Measurements from ENCODE around the gene PPP2R1B.
"Not testable (repeated sequence)": the region's sequence is repeated elsewhere in the genome, so short reads cannot be mapped to it uniquely, and the experiment has no call there.

The PPP2R1B gene

GRCh38 chr11:111724615-111725129, 41.5 kb downstream of the PPP2R1B start:
- DNase-seq: no peak

- no peak for DNase-seq
Measured at GRCh38 chr11:111723595-111723994, 42.6 kb downstream of the PPP2R1B start.

GRCh38 chr11:111722501-111722900, 43.7 kb downstream of the PPP2R1B start:
- DNase-seq: no peak

GRCh38 chr11:111720801-111721494, 45.2 kb downstream of the PPP2R1B start:
- DNase-seq: no peak

GRCh38 chr11:111719379-111719778, 46.8 kb downstream of the PPP2R1B start:
- no peak for DNase-seq

GRCh38 chr11:111718859-111719258, 47.3 kb downstream of the PPP2R1B start:
- DNase-seq: no peak

GRCh38 chr11:111718436-111718835, 47.8 kb downstream of the PPP2R1B start:
- no peak for DNase-seq

- not testable (repeated sequence) for DNase-seq
Measured at GRCh38 chr11:111717660-111718059, 48.5 kb downstream of the PPP2R1B start.

- DNase-seq: no peak
Measured at GRCh38 chr11:111715142-111715816, 50.9 kb downstream of the PPP2R1B start.

GRCh38 chr11:111714522-111714921, 51.7 kb downstream of the PPP2R1B start:
- no peak for DNase-seq

GRCh38 chr11:111707691-111708067, 58.5 kb downstream of the PPP2R1B start:
- no peak for DNase-seq

GRCh38 chr11:111707039-111707690, 59.0 kb downstream of the PPP2R1B start:
- no peak for DNase-seq

- DNase-seq: no peak
Measured at GRCh38 chr11:111703576-111703975, 62.6 kb downstream of the PPP2R1B start.

GRCh38 chr11:111702623-111703022, 63.6 kb downstream of the PPP2R1B start:
- DNase-seq: no peak

- DNase-seq: no peak
Measured at GRCh38 chr11:111700162-111700561, 66.0 kb downstream of the PPP2R1B start.

- no peak for DNase-seq
Measured at GRCh38 chr11:111699579-111700156, 66.5 kb downstream of the PPP2R1B start.

GRCh38 chr11:111698852-111699559, 67.2 kb downstream of the PPP2R1B start:
- no peak for DNase-seq

GRCh38 chr11:111697933-111698371, 68.2 kb downstream of the PPP2R1B start:
- no peak for DNase-seq

GRCh38 chr11:111696556-111696955, 69.6 kb downstream of the PPP2R1B start:
- no peak for DNase-seq

- no peak for DNase-seq
Measured at GRCh38 chr11:111694851-111695250, 71.3 kb downstream of the PPP2R1B start.

GRCh38 chr11:111693224-111693937, 72.8 kb downstream of the PPP2R1B start:
- no peak for DNase-seq

- no peak for DNase-seq
Measured at GRCh38 chr11:111691741-111692140, 74.4 kb downstream of the PPP2R1B start.

Data from activated naive CD4-positive, alpha-beta T cell (primary cell).